ENCODE data around the gene ARHGEF17. TPM values are rescaled to one million over a fixed set of nuclear protein-coding genes. Genes with fewer than 3 reads are reported as not detected.

Gene ARHGEF17
- total RNA-seq, 3 donors from 2014 or later (not counting 1 experiment from before 2014, with no cell fraction given): 0.02 to 0.88 (median 0.50) TPM

DNA sequence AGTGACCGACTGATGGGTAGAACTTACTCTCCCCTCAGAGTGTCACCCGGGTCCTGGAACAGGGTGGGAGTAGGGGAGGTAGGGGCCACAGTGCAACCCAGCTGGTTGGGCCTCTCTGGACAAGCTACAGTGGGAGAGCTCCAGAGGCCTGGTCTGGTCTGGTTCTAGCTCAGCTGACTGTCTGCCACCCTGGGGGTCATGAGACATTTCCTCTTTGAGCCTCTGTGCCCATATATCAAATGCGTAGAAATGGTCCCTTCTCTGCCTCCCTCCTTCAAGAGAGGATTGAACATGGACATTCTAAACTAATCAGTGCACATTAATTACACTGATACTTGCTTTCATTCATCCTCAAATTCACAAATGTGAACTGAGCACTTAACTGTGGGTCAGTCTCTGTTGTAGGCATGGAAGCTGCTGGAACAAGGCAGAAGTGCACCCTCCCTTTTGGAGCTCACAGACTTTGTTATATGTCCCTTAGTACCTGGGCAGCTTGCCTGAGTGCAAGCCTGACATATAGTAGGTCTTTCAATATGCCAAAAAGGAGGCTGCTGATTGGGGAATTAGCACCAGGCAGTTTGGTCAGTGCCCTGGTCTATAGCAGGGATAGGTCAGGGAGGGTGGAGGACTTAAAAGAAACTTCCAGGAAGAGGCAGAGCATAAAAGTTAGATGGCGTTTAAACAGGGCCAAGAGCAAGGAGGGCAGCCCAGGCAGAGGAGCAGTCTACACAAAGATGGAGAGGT is 25.7 kb downstream of the ARHGEF17 start:
- Histone ChIP-seq H3K4me1 (ENCODE audit: control insufficient read depth, insufficient read depth, low read length) (no peaks in the 10 kb centered on the region), H3K27ac (ENCODE audit: low read length) (no peak overlapping the region), H3K36me3 (ENCODE audit: control insufficient read depth, insufficient read depth, low read length) (no peaks in the 10 kb centered on the region), H3K4me3 (ENCODE audit: low read length) (no peak overlapping the region), H3K9me3 (ENCODE audit: control insufficient read depth, insufficient read depth, low read length) (no peaks in the 10 kb centered on the region), H3K27me3 (ENCODE audit: control insufficient read depth, insufficient read depth, low read length) (no peaks in the 10 kb centered on the region)
- H3K4me1 Mint-ChIP-seq: no peaks in the 10 kb centered on the region
- whole genome bisulfite sequencing (ENCODE audit: insufficient coverage): 92% methylated on average over 4 of the region's 4 CpGs
- DNase-seq (no peak), ATAC-seq (no peak)
- no peak overlapping the region for H3K4me3 Mint-ChIP-seq
- peaks cover 0 to 3% of the 10 kb centered on the region in 2 donors for H3K27me3 Mint-ChIP-seq (ENCODE audit: low read depth in 2 of 2)
- H3K27ac Mint-ChIP-seq: no peak overlapping the region
- intact Hi-C loops (cut with micrococcal nuclease): loop anchor here (2.0 kb wide), 1 partner anchor 143 kb away; no protein-coding TSS in a partner anchor
- TF ChIP-seq, protein P1, sequence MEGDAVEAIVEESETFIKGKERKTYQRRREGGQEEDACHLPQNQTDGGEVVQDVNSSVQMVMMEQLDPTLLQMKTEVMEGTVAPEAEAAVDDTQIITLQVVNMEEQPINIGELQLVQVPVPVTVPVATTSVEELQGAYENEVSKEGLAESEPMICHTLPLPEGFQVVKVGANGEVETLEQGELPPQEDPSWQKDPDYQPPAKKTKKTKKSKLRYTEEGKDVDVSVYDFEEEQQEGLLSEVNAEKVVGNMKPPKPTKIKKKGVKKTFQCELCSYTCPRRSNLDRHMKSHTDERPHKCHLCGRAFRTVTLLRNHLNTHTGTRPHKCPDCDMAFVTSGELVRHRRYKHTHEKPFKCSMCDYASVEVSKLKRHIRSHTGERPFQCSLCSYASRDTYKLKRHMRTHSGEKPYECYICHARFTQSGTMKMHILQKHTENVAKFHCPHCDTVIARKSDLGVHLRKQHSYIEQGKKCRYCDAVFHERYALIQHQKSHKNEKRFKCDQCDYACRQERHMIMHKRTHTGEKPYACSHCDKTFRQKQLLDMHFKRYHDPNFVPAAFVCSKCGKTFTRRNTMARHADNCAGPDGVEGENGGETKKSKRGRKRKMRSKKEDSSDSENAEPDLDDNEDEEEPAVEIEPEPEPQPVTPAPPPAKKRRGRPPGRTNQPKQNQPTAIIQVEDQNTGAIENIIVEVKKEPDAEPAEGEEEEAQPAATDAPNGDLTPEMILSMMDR (IDR thresholded peaks at IDR 0.05): no peak
- H3K9me3 Mint-ChIP-seq: no peaks in the 10 kb centered on the region
- no peaks in the 10 kb centered on the region for H3K36me3 Mint-ChIP-seq

DNA sequence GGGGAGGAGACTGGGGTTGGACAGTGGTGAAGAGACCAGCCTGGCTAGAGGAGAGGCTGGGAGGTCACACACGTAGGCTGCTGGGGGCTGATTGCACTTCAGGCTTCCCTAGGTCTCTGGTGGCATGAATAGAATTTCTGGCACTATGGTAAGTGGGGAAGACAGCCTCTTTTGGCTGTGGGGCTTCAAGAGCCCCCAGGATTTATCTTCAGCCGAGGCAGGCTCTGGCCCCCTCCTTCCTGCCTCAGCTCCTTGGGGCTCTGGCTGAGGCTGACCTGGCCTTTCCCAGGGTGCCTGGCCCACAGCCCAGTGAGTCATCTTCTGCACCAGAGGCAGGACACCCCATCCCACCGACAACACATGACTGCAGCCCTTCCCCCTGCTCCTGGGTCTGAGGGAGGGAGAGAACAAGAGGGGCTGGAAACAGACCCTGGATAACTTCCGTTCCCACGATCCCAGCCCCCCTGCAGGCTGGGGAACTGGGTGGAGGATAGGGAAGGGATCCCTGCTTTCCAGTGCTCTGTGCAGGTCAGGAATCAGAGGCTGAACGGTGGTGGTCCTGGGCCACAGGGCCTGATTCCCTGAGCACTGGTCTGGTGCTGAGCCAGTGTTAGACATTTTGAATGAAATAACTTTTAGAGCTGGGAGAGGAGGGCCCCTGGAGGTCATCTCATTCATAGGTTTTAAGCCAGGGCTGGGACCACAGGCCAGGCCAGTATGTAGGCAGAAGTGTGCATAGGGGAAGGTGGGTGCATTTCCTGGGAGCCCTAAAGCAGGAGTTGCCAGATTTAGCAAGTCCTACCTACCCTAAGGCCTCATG is 26.5 kb downstream of the ARHGEF17 start:
- WGBS (ENCODE audit: insufficient coverage): 73% methylated on average over 6 of the region's 6 CpGs
- Histone ChIP-seq H3K36me3 (ENCODE audit: control insufficient read depth, insufficient read depth, low read length) (no peaks in the 10 kb centered on the region), H3K9me3 (ENCODE audit: control insufficient read depth, insufficient read depth, low read length) (no peaks in the 10 kb centered on the region), H3K27me3 (ENCODE audit: control insufficient read depth, insufficient read depth, low read length) (no peaks in the 10 kb centered on the region), H3K4me3 (ENCODE audit: low read length) (no peak overlapping the region), H3K4me1 (ENCODE audit: control insufficient read depth, insufficient read depth, low read length) (no peaks in the 10 kb centered on the region), H3K27ac (ENCODE audit: low read length) (no peak overlapping the region)
- Mint-ChIP-seq H3K27ac (no peak overlapping the region), H3K4me3 (no peak overlapping the region), H3K36me3 (no peaks in the 10 kb centered on the region), H3K27me3 (ENCODE audit: low read depth in 2 of 2) (peaks cover 0 to 3% of the 10 kb centered on the region in 2 donors), H3K4me1 (no peaks in the 10 kb centered on the region), H3K9me3 (no peaks in the 10 kb centered on the region)
- ATAC-seq: no peak
- intact Hi-C loops (cut with micrococcal nuclease): loop anchor here (1.0 to 2.0 kb wide), 3 partner anchors 27 to 144 kb away; no protein-coding TSS in a partner anchor
- no peak for DNase-seq
- TF ChIP-seq, protein P1 (IDR thresholded peaks at IDR 0.05): no peak

DNA sequence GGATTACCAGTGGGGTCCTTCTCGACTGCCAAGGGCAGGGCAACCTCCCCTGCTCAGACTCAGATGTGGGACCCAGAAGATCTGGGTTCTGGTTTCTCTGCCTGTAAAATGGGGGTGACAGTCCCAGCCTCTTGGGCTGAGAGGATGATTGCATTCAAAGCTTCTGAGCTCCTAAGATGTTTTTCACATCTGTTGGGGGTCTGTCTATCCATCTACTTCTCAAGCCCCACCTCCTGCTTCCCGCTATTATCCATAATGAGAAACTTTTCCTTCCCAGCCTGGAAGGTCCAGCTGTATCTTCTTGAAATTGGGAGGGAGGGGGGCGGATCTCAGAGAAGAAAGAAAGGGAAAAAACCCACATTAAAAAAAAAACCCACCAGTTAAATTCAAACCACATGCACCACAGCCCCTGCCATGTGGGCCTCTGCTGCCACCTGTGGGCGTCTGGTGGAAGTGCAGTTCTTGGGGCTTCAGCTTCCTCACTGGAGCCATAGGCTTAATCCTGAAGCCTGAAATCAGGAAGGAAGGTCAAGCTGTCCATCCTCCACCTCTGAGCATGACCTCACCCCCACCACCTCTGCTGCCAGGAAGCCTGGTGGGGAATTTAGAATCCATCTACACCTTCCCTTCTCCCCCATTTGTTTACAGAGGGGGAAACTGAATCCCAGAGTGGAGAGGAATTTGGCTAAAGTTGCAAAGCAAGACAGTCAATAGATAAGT is 27.3 kb downstream of the ARHGEF17 start:
- 30% methylated on average over 2 of the region's 4 CpGs for WGBS (ENCODE audit: insufficient coverage)
- no peaks in the 10 kb centered on the region for H3K4me1 ChIP-seq (ENCODE audit: control insufficient read depth, insufficient read depth, low read length)
- H3K36me3 ChIP-seq (ENCODE audit: control insufficient read depth, insufficient read depth, low read length): no peaks in the 10 kb centered on the region
- Mint-ChIP-seq H3K4me3 (no peak overlapping the region), H3K9me3 (no peaks in the 10 kb centered on the region), H3K36me3 (no peaks in the 10 kb centered on the region), H3K27me3 (ENCODE audit: low read depth in 2 of 2) (peaks cover 0 to 3% of the 10 kb centered on the region in 2 donors), H3K27ac (no peak overlapping the region), H3K4me1 (no peaks in the 10 kb centered on the region)
- ATAC-seq (peak; percentile 79 to 96 (median 93)), DNase-seq (peak; percentile 76 to 85)
- H3K4me3 ChIP-seq (ENCODE audit: low read length): no peak overlapping the region
- TF ChIP-seq, protein P1 (IDR thresholded peaks at IDR 0.05): peak; percentile 98
- no peaks in the 10 kb centered on the region for H3K27me3 ChIP-seq (ENCODE audit: control insufficient read depth, insufficient read depth, low read length)
- H3K9me3 ChIP-seq (ENCODE audit: control insufficient read depth, insufficient read depth, low read length): no peaks in the 10 kb centered on the region
- intact Hi-C loops (cut with micrococcal nuclease): loop anchor here (1.0 to 2.0 kb wide), 3 partner anchors 28 to 145 kb away; no protein-coding TSS in a partner anchor
- H3K27ac ChIP-seq (ENCODE audit: low read length): no peak overlapping the region

Data from natural killer cell (primary cell).